ENCODE data around the gene MYH11. TPM values are rescaled to one million over a fixed set of nuclear protein-coding genes. Genes with fewer than 3 reads are reported as not detected.
"Not testable (repeated sequence)": the region's sequence is repeated elsewhere in the genome, so short reads cannot be mapped to it uniquely, and the experiment has no call there.

MYH11 gene
- total RNA-seq, 2 donors from 2014 or later: 2,411 to 2,456 TPM

- no peak for DNase-seq (ENCODE audit: low spot score)
- Histone ChIP-seq H3K27ac (peak overlapping the region; percentile 63 to 75), H3K4me1 (ENCODE audit: control insufficient read depth in 1 of 2, low read depth in 2 of 2) (peaks cover 29 to 95% of the 10 kb centered on the region in 2 donors), H3K4me3 (no peak overlapping the region), H3K27me3 (replicated peaks; ENCODE audit: insufficient read depth) (no peaks in the 10 kb centered on the region), H3K9me3 (no peaks in the 10 kb centered on the region), H3K36me3 (peaks cover 41% of the 10 kb centered on the region)
- TF ChIP-seq CTCF (IDR thresholded peaks at IDR 0.05): no peak
- no peak for ATAC-seq (ENCODE audit: insufficient number of reproducible peaks, low FRiP score, low read depth)
These were observed 61.2 kb downstream of the MYH11 start for GRCh38 chr16:15795615-15796014.

DNA sequence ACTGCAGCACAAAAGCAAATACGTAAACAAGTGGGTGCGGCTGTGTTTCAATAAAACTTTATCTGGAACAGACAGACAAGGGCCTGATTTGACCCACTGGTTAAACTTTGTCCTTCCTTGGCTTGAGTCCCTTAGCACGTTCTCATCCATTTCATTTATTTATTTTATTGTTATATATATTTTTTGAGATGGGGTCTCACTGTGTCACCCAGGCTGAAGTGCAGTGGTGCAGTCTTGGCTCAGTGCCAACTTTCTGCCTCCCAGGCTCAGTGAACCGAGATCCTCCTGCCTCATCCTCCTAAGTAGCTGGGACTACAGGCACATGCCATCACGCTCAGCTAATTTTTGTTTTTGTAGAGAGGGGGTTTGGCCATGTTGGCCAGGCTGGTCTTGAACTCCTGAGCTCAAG lies 64.3 kb downstream of the MYH11 start:
- Histone ChIP-seq H3K4me3 (no peak overlapping the region), H3K36me3 (peaks cover 18% of the 10 kb centered on the region), H3K4me1 (ENCODE audit: control insufficient read depth in 1 of 2, low read depth in 2 of 2) (peaks cover 40 to 95% of the 10 kb centered on the region in 2 donors), H3K27me3 (replicated peaks; ENCODE audit: insufficient read depth) (no peaks in the 10 kb centered on the region), H3K27ac (peak overlapping the region; percentile 56 to 75), H3K9me3 (no peaks in the 10 kb centered on the region)
- DNase-seq (ENCODE audit: low spot score) (no peak), ATAC-seq (ENCODE audit: insufficient number of reproducible peaks, low FRiP score, low read depth) (no peak)
- TF ChIP-seq CTCF (IDR thresholded peaks at IDR 0.05): no peak

GRCh38 chr16:15790458-15790857 lies 66.4 kb downstream of the MYH11 start:
- H3K4me3 ChIP-seq: no peak overlapping the region
- no peak for DNase-seq (ENCODE audit: low spot score)
- peaks cover 35 to 97% of the 10 kb centered on the region in 2 donors for H3K4me1 ChIP-seq (ENCODE audit: control insufficient read depth in 1 of 2, low read depth in 2 of 2)
- TF ChIP-seq CTCF (IDR thresholded peaks at IDR 0.05): no peak
- no peaks in the 10 kb centered on the region for H3K27me3 ChIP-seq (replicated peaks; ENCODE audit: insufficient read depth)
- H3K27ac ChIP-seq: peak overlapping the region; percentile 74 to 75
- no peaks in the 10 kb centered on the region for H3K9me3 ChIP-seq
- H3K36me3 ChIP-seq: peaks cover 24% of the 10 kb centered on the region
- no peak for ATAC-seq (ENCODE audit: insufficient number of reproducible peaks, low FRiP score, low read depth)

DNA sequence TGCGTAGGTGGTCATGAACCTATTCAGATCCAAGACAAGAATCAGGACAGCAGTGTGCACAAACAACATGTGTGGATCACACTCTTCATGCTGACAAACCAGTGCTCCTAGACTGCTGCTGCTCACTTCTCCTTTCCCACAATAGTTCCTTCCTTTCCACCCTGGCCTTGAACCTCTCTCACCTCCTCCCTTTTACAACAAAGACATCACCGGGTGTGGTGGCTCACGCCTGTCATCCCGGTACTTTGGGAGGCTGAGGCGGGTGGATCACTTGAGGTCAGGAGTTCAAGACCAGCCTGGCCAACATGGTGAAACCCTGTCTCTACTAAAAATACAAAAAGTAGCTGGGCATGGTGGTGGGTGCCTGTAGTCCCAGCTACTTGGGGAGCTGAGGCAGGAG lies 67.0 kb downstream of the MYH11 start:
- H3K9me3 ChIP-seq: not testable (repeated sequence)

GRCh38 chr16:15788846-15789239 lies 68.0 kb downstream of the MYH11 start:
- ATAC-seq (ENCODE audit: insufficient number of reproducible peaks, low FRiP score, low read depth) (no peak), DNase-seq (ENCODE audit: low spot score) (no peak)
- TF ChIP-seq CTCF (IDR thresholded peaks at IDR 0.05): no peak
- no peaks in the 10 kb centered on the region for H3K27me3 ChIP-seq (replicated peaks; ENCODE audit: insufficient read depth)
- H3K4me3 ChIP-seq: no peak overlapping the region
- no peaks in the 10 kb centered on the region for H3K9me3 ChIP-seq
- peaks cover 25 to 95% of the 10 kb centered on the region in 2 donors for H3K4me1 ChIP-seq (ENCODE audit: control insufficient read depth in 1 of 2, low read depth in 2 of 2)
- H3K36me3 ChIP-seq: peaks cover 39% of the 10 kb centered on the region
- H3K27ac ChIP-seq: peak overlapping the region; percentile 74 to 75

More for the DNA sequence above, 67.0 kb downstream of the MYH11 start:
- peak overlapping the region; percentile 74 to 75 for H3K27ac ChIP-seq
- peaks cover 31 to 96% of the 10 kb centered on the region in 2 donors for H3K4me1 ChIP-seq (ENCODE audit: control insufficient read depth in 1 of 2, low read depth in 2 of 2)
- H3K4me3 ChIP-seq; H3K27me3 ChIP-seq (replicated peaks; ENCODE audit: insufficient read depth); DNase-seq (ENCODE audit: low spot score); ATAC-seq (ENCODE audit: insufficient number of reproducible peaks, low FRiP score, low read depth): not testable (repeated sequence)
- peaks cover 30% of the 10 kb centered on the region for H3K36me3 ChIP-seq

DNA sequence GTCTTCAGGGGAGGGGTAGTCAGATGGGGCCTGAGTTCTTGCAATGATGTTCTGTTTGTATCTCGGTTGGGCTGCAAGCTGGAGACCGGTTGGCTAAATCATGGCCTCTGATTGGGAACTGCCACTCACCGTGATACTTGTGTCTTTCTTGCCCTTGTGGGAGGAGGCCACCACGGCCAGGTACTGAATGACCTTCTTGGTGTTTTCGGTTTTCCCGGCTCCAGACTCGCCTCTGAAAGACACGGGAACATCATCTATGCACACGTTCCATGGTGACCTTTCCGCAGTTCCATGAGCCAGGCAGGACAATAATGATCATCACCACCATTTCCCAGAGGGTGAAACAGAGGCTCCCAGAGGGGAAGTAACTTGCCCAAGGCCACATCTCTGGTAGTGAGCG lies 70.3 kb downstream of the MYH11 start:
- no peak overlapping the region for H3K4me3 ChIP-seq
- ATAC-seq (ENCODE audit: insufficient number of reproducible peaks, low FRiP score, low read depth) (no peak), DNase-seq (ENCODE audit: low spot score) (no peak)
- no peaks in the 10 kb centered on the region for H3K9me3 ChIP-seq
- peaks cover 17 to 76% of the 10 kb centered on the region in 2 donors for H3K4me1 ChIP-seq (ENCODE audit: control insufficient read depth in 1 of 2, low read depth in 2 of 2)
- H3K27me3 ChIP-seq (replicated peaks; ENCODE audit: insufficient read depth): no peaks in the 10 kb centered on the region
- H3K36me3 ChIP-seq: peaks cover 55% of the 10 kb centered on the region
- peak overlapping the region; percentile 61 to 75 for H3K27ac ChIP-seq
- no peak for TF ChIP-seq CTCF (IDR thresholded peaks at IDR 0.05)

Data from thoracic aorta (tissue), 2 donors.